MM.1S (cell line): ENCODE data around the gene APOBEC3A.
"Not testable (repeated sequence)": the region's sequence is repeated elsewhere in the genome, so short reads cannot be mapped to it uniquely, and the experiment has no call there.

Experiments
- DNase-seq: peaks from one replicate; pipeline ENCODE4 v3.0.0-alpha.2; 2015
- H2AFZ ChIP-seq: fragments of 300-600 bp; sonication (generic); 2 replicates; pipeline ENCODE4 v1.6.0; 2016; ENCODE audit warnings: antibody characterized with exemption, low read length
- H3F3A ChIP-seq: fragments of 300-600 bp; sonication (generic); 2 replicates; pipeline ENCODE4 v1.6.1; 2016; ENCODE audit warnings: mild to moderate bottlenecking, antibody characterized with exemption, low read length, moderate library complexity, mixed read lengths; ENCODE audit not compliant: insufficient read depth
- H3K27ac ChIP-seq: fragments of 300-600 bp; sonication (generic); 2 replicates; pipeline ENCODE4 v1.5.1; 2016; ENCODE audit warnings: mild to moderate bottlenecking, low read length
- H3K27me3 ChIP-seq: fragments of 300-600 bp; sonication (generic); replicated peaks from 2 replicates; pipeline ENCODE4 v1.6.0; 2016; ENCODE audit warnings: low read length; ENCODE audit not compliant: insufficient read depth
- H3K36me3 ChIP-seq: fragments of 300-600 bp; sonication (generic); replicated peaks from 2 replicates; pipeline ENCODE4 v1.6.1; 2016; ENCODE audit warnings: mild to moderate bottlenecking, low read length, mixed read lengths; ENCODE audit not compliant: insufficient read depth
- H3K4me1 ChIP-seq: fragments of 300-600 bp; sonication (generic); 2 replicates; pipeline ENCODE4 v1.6.1; 2016; ENCODE audit warnings: low read length, mixed read lengths
- H3K4me2 ChIP-seq: fragments of 300-600 bp; sonication (generic); 2 replicates; pipeline ENCODE4 v1.6.0; 2016; ENCODE audit warnings: low read depth, low read length
- H3K4me3 ChIP-seq: fragments of 300-600 bp; sonication (generic); 2 replicates; pipeline ENCODE4 v1.5.1; 2016; ENCODE audit warnings: low read length, mixed read lengths
- H3K79me2 ChIP-seq: fragments of 300-600 bp; sonication (generic); 2 replicates; pipeline ENCODE4 v1.6.1; 2016; ENCODE audit warnings: mixed run types, low read length, mixed read lengths
- H3K9ac ChIP-seq: fragments of 300-600 bp; sonication (generic); 2 replicates; pipeline ENCODE4 v1.6.1; 2016; ENCODE audit warnings: low read length, mixed read lengths
- H3K9me2 ChIP-seq: fragments of 300-600 bp; sonication (generic); replicated peaks from 2 replicates; pipeline ENCODE4 v1.6.1; 2016; ENCODE audit warnings: mild to moderate bottlenecking, low read length, mixed read lengths; ENCODE audit not compliant: insufficient read depth
- H3K9me3 ChIP-seq: fragments of 300-600 bp; sonication (generic); replicated peaks from 2 replicates; pipeline ENCODE4 v1.6.1; 2016; ENCODE audit warnings: mild to moderate bottlenecking, low read length, mixed read lengths; ENCODE audit not compliant: insufficient read depth
- H4K20me1 ChIP-seq: fragments of 300-600 bp; sonication (generic); 2 replicates; pipeline ENCODE4 v1.6.1; 2016; ENCODE audit warnings: mild to moderate bottlenecking, low read length, moderate library complexity, mixed read lengths; ENCODE audit not compliant: insufficient read depth
- CTCF ChIP-seq: fragments of 300-600 bp; sonication (generic); IDR thresholded peaks from 2 replicates; pipeline ENCODE4 v1.5.1; 2016; ENCODE audit warnings: antibody characterized with exemption, low read length, mixed read lengths
- EZH2 ChIP-seq: fragments of 300-600 bp; sonication (generic); optimal IDR thresholded peaks from 2 replicates; pipeline ENCODE3; 2017; ENCODE audit warnings: low read depth, mild to moderate bottlenecking, antibody characterized with exemption, low read length, mixed read lengths
- EZH2phosphoT487 ChIP-seq: fragments of 300-600 bp; sonication (generic); IDR thresholded peaks from 2 replicates; pipeline ENCODE4 v1.6.1; 2018; ENCODE audit warnings: antibody characterized with exemption, low read length

Gene APOBEC3A

GRCh38 chr22:38957808-38958650, 620 bp downstream of the APOBEC3A start:
- TF ChIP-seq CTCF (no peak), EZH2 (no peak), EZH2phosphoT487 (no peak)
- no peak overlapping the region for H3K4me2 ChIP-seq

GRCh38 chr22:38958651-38958943, 1.2 kb downstream of the APOBEC3A start:
- not testable (repeated sequence) for DNase-seq, H3K27ac ChIP-seq

More at GRCh38 chr22:38957808-38958650, 620 bp downstream of the APOBEC3A start:
- no peak overlapping the region for H3K27ac ChIP-seq
- H3K9me2 ChIP-seq, result no peaks in the 10 kb centered on the region
- H3F3A ChIP-seq, result no peaks in the 10 kb centered on the region
- H3K9ac ChIP-seq, result no peak overlapping the region
- H3K4me3 ChIP-seq, result no peak overlapping the region
- no peak for DNase-seq
- no peaks in the 10 kb centered on the region for H4K20me1 ChIP-seq
- no peaks in the 10 kb centered on the region for H3K36me3 ChIP-seq
- H2AFZ ChIP-seq, result no peak overlapping the region
- no peaks in the 10 kb centered on the region for H3K79me2 ChIP-seq
- no peaks in the 10 kb centered on the region for H3K9me3 ChIP-seq
- peaks cover 20% of the 10 kb centered on the region for H3K4me1 ChIP-seq
- H3K27me3 ChIP-seq, result no peaks in the 10 kb centered on the region

GRCh38 chr22:38959590-38959989, 2.2 kb downstream of the APOBEC3A start:
- Histone ChIP-seq H3K9me2 (no peaks in the 10 kb centered on the region), H4K20me1 (no peaks in the 10 kb centered on the region), H3K36me3 (no peaks in the 10 kb centered on the region), H3K9ac (no peak overlapping the region), H3K27ac (no peak overlapping the region), H2AFZ (no peak overlapping the region), H3K9me3 (no peaks in the 10 kb centered on the region), H3K4me2 (no peak overlapping the region), H3K4me3 (no peak overlapping the region), H3K4me1 (peaks cover 8% of the 10 kb centered on the region), H3K27me3 (no peaks in the 10 kb centered on the region), H3F3A (no peaks in the 10 kb centered on the region), H3K79me2 (no peaks in the 10 kb centered on the region)
- no peak for DNase-seq
- TF ChIP-seq CTCF (no peak), EZH2 (no peak), EZH2phosphoT487 (no peak)

More at GRCh38 chr22:38958651-38958943, 1.2 kb downstream of the APOBEC3A start:
- not testable (repeated sequence) for H3K79me2 ChIP-seq, H3K27me3 ChIP-seq, H3K9me3 ChIP-seq, H3F3A ChIP-seq, H3K4me3 ChIP-seq, H4K20me1 ChIP-seq, H3K9ac ChIP-seq, H3K36me3 ChIP-seq, H3K9me2 ChIP-seq, H2AFZ ChIP-seq, H3K4me2 ChIP-seq
- peaks cover 14% of the 10 kb centered on the region for H3K4me1 ChIP-seq

GRCh38 chr22:38960673-38961072, 3.3 kb downstream of the APOBEC3A start:
- not testable (repeated sequence) for H3F3A ChIP-seq, H3K9ac ChIP-seq, H3K9me3 ChIP-seq, H4K20me1 ChIP-seq, H3K9me2 ChIP-seq, DNase-seq, H3K4me3 ChIP-seq, H3K36me3 ChIP-seq, H3K27me3 ChIP-seq, H3K4me1 ChIP-seq, H2AFZ ChIP-seq, H3K4me2 ChIP-seq, H3K27ac ChIP-seq, H3K79me2 ChIP-seq

- H3K4me1 ChIP-seq, result peaks cover 19% of the 10 kb centered on the region
- not testable (repeated sequence) for H3K9ac ChIP-seq, H3K79me2 ChIP-seq, H3F3A ChIP-seq, H4K20me1 ChIP-seq, H3K9me2 ChIP-seq, H3K4me2 ChIP-seq, H3K4me3 ChIP-seq, H3K27ac ChIP-seq, H3K36me3 ChIP-seq, H2AFZ ChIP-seq, H3K27me3 ChIP-seq, H3K9me3 ChIP-seq, DNase-seq
Observed at GRCh38 chr22:38963291-38963738, 5.9 kb downstream of the APOBEC3A start.
